PC-3 (cell line): ENCODE data around the gene MYADM. TPM values are rescaled to one million over a fixed set of nuclear protein-coding genes. Genes with fewer than 3 reads are reported as not detected.

Experiments used
- ATAC-seq: fragments of 200-7000 bp; cut with Tn5 transposase; 2 replicates; pipeline ENCODE4 v1.9.1; 2020; ENCODE audit warnings: mild to moderate bottlenecking, moderate library complexity
- BruUV-seq: library from RNA; stranded (reverse); fragments of 400-500 nt; replicated peaks from 2 replicates; lab custom pipeline; 2021; lab: Mats Ljungman, UMichigan
- CTCF ChIA-PET: fragments of 300-600 bp; sonication (Branson Sonifier 250); formaldehyde crosslinking; loops from one replicate; lab custom pipeline; 2022; ENCODE audit warnings: antibody characterized with exemption; lab: Charles Lee
- POLR2A ChIA-PET: fragments of 300-600 bp; sonication (Branson Sonifier 250); formaldehyde crosslinking; loops from one replicate; lab custom pipeline; 2022; ENCODE audit warnings: antibody characterized with exemption; ENCODE audit not compliant: unreplicated experiment; lab: Charles Lee
- DNase-seq: peaks from one replicate; pipeline ENCODE4 v3.0.0-alpha.2; 2015
- H2AFZ ChIP-seq: fragments of 300-600 bp; sonication (generic); 2 replicates; pipeline ENCODE4 v1.6.0; 2016; ENCODE audit warnings: antibody characterized with exemption, low read length
- H3F3A ChIP-seq: fragments of 300-600 bp; sonication (generic); one replicate; pipeline ENCODE4 v1.6.0; 2017; ENCODE audit warnings: antibody characterized with exemption, low read length, control low read depth, mild to moderate bottlenecking; ENCODE audit not compliant: unreplicated experiment
- H3K27ac ChIP-seq: fragments of 300-600 bp; sonication (generic); 2 replicates; pipeline ENCODE4 v1.5.1; 2016; ENCODE audit warnings: mild to moderate bottlenecking, low read length
- H3K27me3 ChIP-seq: fragments of 300-600 bp; sonication (generic); 2 replicates; pipeline ENCODE4 v1.6.1; 2016; ENCODE audit warnings: low read length, mixed read lengths
- H3K36me3 ChIP-seq: fragments of 300-600 bp; sonication (generic); 2 replicates; pipeline ENCODE4 v1.6.1; 2016; ENCODE audit warnings: low read depth, mixed run types, low read length, mixed read lengths
- H3K4me1 ChIP-seq: fragments of 300-600 bp; sonication (generic); 2 replicates; pipeline ENCODE4 v1.5.1; 2016; ENCODE audit warnings: low read length; ENCODE audit not compliant: insufficient read depth
- H3K4me2 ChIP-seq: fragments of 300-600 bp; sonication (generic); 2 replicates; pipeline ENCODE4 v1.6.0; 2016; ENCODE audit warnings: low read length
- H3K4me3 ChIP-seq: fragments of 300-600 bp; sonication (generic); 2 replicates; pipeline ENCODE4 v1.5.1; 2016; ENCODE audit warnings: mild to moderate bottlenecking, low read length, mixed read lengths
- H3K79me2 ChIP-seq: fragments of 300-600 bp; sonication (generic); 2 replicates; pipeline ENCODE4 v1.6.1; 2017; ENCODE audit warnings: low read length, mixed read lengths
- H3K9ac ChIP-seq: fragments of 300-600 bp; sonication (generic); 2 replicates; pipeline ENCODE4 v1.6.0; 2016; ENCODE audit warnings: mild to moderate bottlenecking, low read length
- H3K9me2 ChIP-seq: fragments of 300-600 bp; sonication (generic); replicated peaks from 2 replicates; pipeline ENCODE4 v1.6.1; 2016; ENCODE audit warnings: mixed run types, low read length, mixed read lengths
- H3K9me3 ChIP-seq: fragments of 300-600 bp; sonication (generic); 2 replicates; pipeline ENCODE4 v1.6.1; 2016; ENCODE audit warnings: low read length, mixed read lengths
- H4K20me1 ChIP-seq: fragments of 300-600 bp; sonication (generic); 2 replicates; pipeline ENCODE4 v1.6.1; 2016; ENCODE audit warnings: low read length, mixed read lengths
- EZH2 ChIP-seq: fragments of 300-600 bp; sonication (generic); IDR thresholded peaks from one replicate; pipeline ENCODE4 v1.6.1; 2017; ENCODE audit warnings: antibody characterized with exemption, mild to moderate bottlenecking, low read length; ENCODE audit not compliant: unreplicated experiment
- EZH2phosphoT487 ChIP-seq: fragments of 300-600 bp; sonication (generic); IDR thresholded peaks from 2 replicates; pipeline ENCODE4 v1.6.1; 2018; ENCODE audit warnings: mild to moderate bottlenecking, antibody characterized with exemption, low read length, borderline replicate concordance
- intact Hi-C: fragments of 100-400 bp; cut with micrococcal nuclease; formaldehyde crosslinking; loops from 2 replicates; pipeline ENCODE4 v1.9.0; 2023
- total RNA-seq: library from RNA; depleted of rRNA; stranded (reverse); fragments of >200 nt; gene quantifications from 2 replicates; pipeline ENCODE4 v1.2.3, GENCODE V29; 2014
- TF ChIP-seq, protein P1 (sequence below): fragments of 300-600 bp; sonication (generic); conservative IDR thresholded peaks from 2 replicates; pipeline ENCODE4 v1.5.1; 2017; ENCODE audit warnings: antibody characterized with exemption, low read depth, mild to moderate bottlenecking, low read length

MYADM gene
- total RNA-seq, 1 experiment from 2014 or later: 63.5 TPM

GRCh38 chr19:53877361-53877766 is 9.7 kb downstream of the MYADM start:
- ATAC-seq (no peak), DNase-seq (no peak)
- Histone ChIP-seq H3K9me3 (no peaks in the 10 kb centered on the region), H4K20me1 (peaks cover 24% of the 10 kb centered on the region; the same call in 1 of the 2 replicates), H3K36me3 (peaks cover 25% of the 10 kb centered on the region), H3K4me3 (no peak overlapping the region), H3K4me1 (peaks cover 19% of the 10 kb centered on the region), H3K9ac (no peak overlapping the region), H2AFZ (no peak overlapping the region), H3K27ac (no peak overlapping the region), H3K27me3 (peaks cover 8% of the 10 kb centered on the region), H3K79me2 (peaks cover 15% of the 10 kb centered on the region; the same call in 1 of the 2 replicates), H3K9me2 (no peaks in the 10 kb centered on the region), H3K4me2 (no peak overlapping the region), H3F3A (no peaks in the 10 kb centered on the region)
- intact Hi-C loops: no loop called here
- POLR2A ChIA-PET: interaction anchor here (1.1 kb wide), 1 partner anchor 10 kb away, joined by 3 read pairs; no protein-coding TSS in a partner anchor
- CTCF ChIA-PET: interaction anchor here (0.8 kb wide), 1 partner anchor 85 kb away, joined by 3 read pairs; no protein-coding TSS in a partner anchor
- no peak for TF ChIP-seq EZH2
- no peak for TF ChIP-seq EZH2phosphoT487
- TF ChIP-seq, protein P1, sequence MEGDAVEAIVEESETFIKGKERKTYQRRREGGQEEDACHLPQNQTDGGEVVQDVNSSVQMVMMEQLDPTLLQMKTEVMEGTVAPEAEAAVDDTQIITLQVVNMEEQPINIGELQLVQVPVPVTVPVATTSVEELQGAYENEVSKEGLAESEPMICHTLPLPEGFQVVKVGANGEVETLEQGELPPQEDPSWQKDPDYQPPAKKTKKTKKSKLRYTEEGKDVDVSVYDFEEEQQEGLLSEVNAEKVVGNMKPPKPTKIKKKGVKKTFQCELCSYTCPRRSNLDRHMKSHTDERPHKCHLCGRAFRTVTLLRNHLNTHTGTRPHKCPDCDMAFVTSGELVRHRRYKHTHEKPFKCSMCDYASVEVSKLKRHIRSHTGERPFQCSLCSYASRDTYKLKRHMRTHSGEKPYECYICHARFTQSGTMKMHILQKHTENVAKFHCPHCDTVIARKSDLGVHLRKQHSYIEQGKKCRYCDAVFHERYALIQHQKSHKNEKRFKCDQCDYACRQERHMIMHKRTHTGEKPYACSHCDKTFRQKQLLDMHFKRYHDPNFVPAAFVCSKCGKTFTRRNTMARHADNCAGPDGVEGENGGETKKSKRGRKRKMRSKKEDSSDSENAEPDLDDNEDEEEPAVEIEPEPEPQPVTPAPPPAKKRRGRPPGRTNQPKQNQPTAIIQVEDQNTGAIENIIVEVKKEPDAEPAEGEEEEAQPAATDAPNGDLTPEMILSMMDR: no peak
- BruUV-seq: no TSS peak

GRCh38 chr19:53878776-53879139 is 11.1 kb downstream of the MYADM start:
- Histone ChIP-seq H2AFZ (peak overlapping the region; percentile 60), H3K9ac (no peak overlapping the region), H3K4me1 (peaks cover 20% of the 10 kb centered on the region), H3K9me2 (no peaks in the 10 kb centered on the region), H4K20me1 (peaks cover 19% of the 10 kb centered on the region; the same call in 1 of the 2 replicates), H3K4me2 (peak overlapping the region; percentile 86), H3K4me3 (peak overlapping the region; percentile 67), H3F3A (no peaks in the 10 kb centered on the region), H3K9me3 (no peaks in the 10 kb centered on the region), H3K36me3 (peaks cover 17% of the 10 kb centered on the region), H3K27ac (no peak overlapping the region), H3K79me2 (peaks cover 8% of the 10 kb centered on the region; the same call in 1 of the 2 replicates), H3K27me3 (peaks cover 21% of the 10 kb centered on the region)
- DNase-seq (no peak), ATAC-seq (no peak)
- TF ChIP-seq EZH2 (no peak), EZH2phosphoT487 (no peak)
- TF ChIP-seq, protein P1: no peak
- POLR2A ChIA-PET: interaction anchor here (1.1 kb wide), 1 partner anchor 10 kb away, joined by 4 read pairs; no protein-coding TSS in a partner anchor
- BruUV-seq: no TSS peak
- CTCF ChIA-PET: interaction anchor here (0.6 kb wide), 1 partner anchor 38 kb away, joined by 3 read pairs; no protein-coding TSS in a partner anchor
- intact Hi-C loops: no loop called here
